Adipocyte (in vitro differentiated cells): ENCODE measurements around the gene CES4A.
A peak's percentile ranks its signal among the peaks of the same experiment; 100 is the strongest.
"Not testable (repeated sequence)": the region's sequence is repeated elsewhere in the genome, so short reads cannot be mapped to it uniquely, and the experiment has no call there.

Experiments used
- DNase-seq: peaks from one replicate; pipeline ENCODE4 v3.0.0-alpha.2; 2015; ENCODE audit warnings: low read depth
- H3K27me3 ChIP-seq: replicated peaks from 2 replicates; pipeline ENCODE4 v1.7.0; 2013; ENCODE audit warnings: mild to moderate bottlenecking, low read length, moderate library complexity; ENCODE audit not compliant: control insufficient read depth, insufficient read depth
- H3K36me3 ChIP-seq: 2 replicates; pipeline ENCODE4 v1.7.0; 2013; ENCODE audit warnings: low read length, mild to moderate bottlenecking, moderate library complexity; ENCODE audit not compliant: control insufficient read depth, insufficient read depth, severe bottlenecking
- H3K4me1 ChIP-seq: 2 replicates; pipeline ENCODE4 v1.7.0; 2013; ENCODE audit warnings: mild to moderate bottlenecking, low read length, moderate library complexity; ENCODE audit not compliant: control insufficient read depth, insufficient read depth
- H3K4me3 ChIP-seq: 2 replicates; pipeline ENCODE4 v1.7.0; 2013; ENCODE audit warnings: mild to moderate bottlenecking, low read length, moderate library complexity
- H3K9ac ChIP-seq: 2 replicates; pipeline ENCODE4 v1.7.0; 2013; ENCODE audit warnings: mild to moderate bottlenecking, low read length, moderate library complexity
- H3K9me3 ChIP-seq: 2 replicates; pipeline ENCODE4 v1.7.0; 2013; ENCODE audit warnings: mild to moderate bottlenecking, low read length, moderate library complexity; ENCODE audit not compliant: control insufficient read depth

CES4A gene

GRCh38 chr16:66988197-66988788 lies at the start of gene CES4A:
TSS of gene CES4A (plus strand) at chr16:66988589. CDS start at chr16:66988773, 184 bp downstream.
- H3K27me3 ChIP-seq, result peaks cover 6% of the 10 kb centered on the region
- no peak within 1 kb of the TSS for H3K9ac ChIP-seq
- H3K36me3 ChIP-seq, result no peaks in the 10 kb centered on the region
- peaks cover 9% of the 10 kb centered on the region for H3K4me1 ChIP-seq
- peak; percentile 62 for DNase-seq
- no peak within 1 kb of the TSS for H3K4me3 ChIP-seq
- H3K9me3 ChIP-seq, result no peaks in the 10 kb centered on the region

GRCh38 chr16:66939366-66939765 lies 49.0 kb upstream of the CES4A start:
- no peaks in the 10 kb centered on the region for H3K9me3 ChIP-seq
- DNase-seq, result no peak
- H3K9ac ChIP-seq, result no peak overlapping the region
- peaks cover 56% of the 10 kb centered on the region for H3K36me3 ChIP-seq
- H3K4me1 ChIP-seq, result peaks cover 16% of the 10 kb centered on the region
- no peak overlapping the region for H3K4me3 ChIP-seq
- no peaks in the 10 kb centered on the region for H3K27me3 ChIP-seq

- peaks cover 56% of the 10 kb centered on the region for H3K36me3 ChIP-seq
- no peak overlapping the region for H3K4me3 ChIP-seq
- H3K27me3 ChIP-seq, result no peaks in the 10 kb centered on the region
- no peaks in the 10 kb centered on the region for H3K9me3 ChIP-seq
- H3K4me1 ChIP-seq, result peaks cover 16% of the 10 kb centered on the region
- H3K9ac ChIP-seq, result no peak overlapping the region
- no peak for DNase-seq
Observed at GRCh38 chr16:66940236-66940635, 48.2 kb upstream of the CES4A start.

- H3K9me3 ChIP-seq, result no peaks in the 10 kb centered on the region
- H3K27me3 ChIP-seq, result no peaks in the 10 kb centered on the region
- peaks cover 51% of the 10 kb centered on the region for H3K36me3 ChIP-seq
- H3K4me3 ChIP-seq, result no peak overlapping the region
- no peak overlapping the region for H3K9ac ChIP-seq
- H3K4me1 ChIP-seq, result peaks cover 6% of the 10 kb centered on the region
- no peak for DNase-seq
Observed at GRCh38 chr16:66942981-66943380, 45.4 kb upstream of the CES4A start.

- Histone ChIP-seq H3K27me3 (peaks cover 3% of the 10 kb centered on the region), H3K4me1 (peaks cover 11% of the 10 kb centered on the region), H3K4me3 (no peak overlapping the region), H3K9me3 (no peaks in the 10 kb centered on the region), H3K36me3 (peaks cover 48% of the 10 kb centered on the region), H3K9ac (no peak overlapping the region)
- no peak for DNase-seq
Observed at GRCh38 chr16:66943426-66944053, 44.8 kb upstream of the CES4A start.

- H3K27me3 ChIP-seq, result peaks cover 8% of the 10 kb centered on the region
- H3K9me3 ChIP-seq, result no peaks in the 10 kb centered on the region
- no peak overlapping the region for H3K4me3 ChIP-seq
- H3K9ac ChIP-seq, result no peak overlapping the region
- no peak for DNase-seq
- H3K36me3 ChIP-seq, result peaks cover 44% of the 10 kb centered on the region
- H3K4me1 ChIP-seq, result peaks cover 17% of the 10 kb centered on the region
Observed at GRCh38 chr16:66944054-66944441, 44.3 kb upstream of the CES4A start.

GRCh38 chr16:66944971-66945370 lies 43.4 kb upstream of the CES4A start:
- DNase-seq, H3K4me3 ChIP-seq, H3K9me3 ChIP-seq, H3K9ac ChIP-seq: not testable (repeated sequence)
- Histone ChIP-seq H3K4me1 (peaks cover 24% of the 10 kb centered on the region), H3K36me3 (peaks cover 41% of the 10 kb centered on the region), H3K27me3 (peaks cover 11% of the 10 kb centered on the region)

GRCh38 chr16:66945939-66946338 lies 42.5 kb upstream of the CES4A start:
- no peak for DNase-seq
- no peak overlapping the region for H3K4me3 ChIP-seq
- H3K4me1 ChIP-seq, result peaks cover 24% of the 10 kb centered on the region
- peaks cover 32% of the 10 kb centered on the region for H3K36me3 ChIP-seq
- peaks cover 11% of the 10 kb centered on the region for H3K27me3 ChIP-seq
- no peaks in the 10 kb centered on the region for H3K9me3 ChIP-seq
- H3K9ac ChIP-seq, result no peak overlapping the region

- Histone ChIP-seq H3K27me3 (peaks cover 11% of the 10 kb centered on the region), H3K9me3 (peaks cover 1% of the 10 kb centered on the region), H3K9ac (no peak overlapping the region), H3K4me1 (peaks cover 24% of the 10 kb centered on the region), H3K36me3 (peaks cover 26% of the 10 kb centered on the region), H3K4me3 (no peak overlapping the region)
- DNase-seq, result no peak
Observed at GRCh38 chr16:66946541-66946940, 41.8 kb upstream of the CES4A start.

- Histone ChIP-seq H3K9me3 (peaks cover 4% of the 10 kb centered on the region), H3K4me3 (no peak overlapping the region), H3K27me3 (peaks cover 11% of the 10 kb centered on the region), H3K9ac (no peak overlapping the region), H3K36me3 (peaks cover 22% of the 10 kb centered on the region), H3K4me1 (peaks cover 24% of the 10 kb centered on the region)
- no peak for DNase-seq
Observed at GRCh38 chr16:66946974-66947301, 41.5 kb upstream of the CES4A start.

GRCh38 chr16:66947302-66948065 lies 40.9 kb upstream of the CES4A start:
- Histone ChIP-seq H3K27me3 (peaks cover 11% of the 10 kb centered on the region), H3K4me1 (peaks cover 24% of the 10 kb centered on the region), H3K9me3 (peaks cover 4% of the 10 kb centered on the region), H3K9ac (peak overlapping the region; percentile 34), H3K4me3 (peak overlapping the region; percentile 77), H3K36me3 (peaks cover 16% of the 10 kb centered on the region)
- peak; percentile 96 for DNase-seq
